Bronchial epithelial cell (primary cell): ENCODE results near the gene FN3K. TPM values are rescaled to one million over a fixed set of nuclear protein-coding genes. Genes with fewer than 3 reads are reported as not detected.

ENCODE experiments used
- DNase-seq: peaks from one replicate; pipeline ENCODE4 v3.0.0-alpha.2; 2010; ENCODE audit warnings: low read depth
- FAIRE-seq: peaks from 2 replicates; lab custom pipeline; 2011; peaks lifted over from hg19 to GRCh38; lab: Jason Lieb, UNC
- H3K27me3 ChIP-seq: 2 replicates; pipeline ENCODE4 v1.5.1; 2011; ENCODE audit warnings: low read length; ENCODE audit not compliant: control insufficient read depth, insufficient read depth
- H3K36me3 ChIP-seq: 2 replicates; pipeline ENCODE4 v1.5.1; 2011; ENCODE audit warnings: low read length; ENCODE audit not compliant: control insufficient read depth, insufficient read depth
- H3K4me3 ChIP-seq: 2 replicates; pipeline ENCODE4 v1.5.1; 2011; ENCODE audit warnings: mild to moderate bottlenecking, low read depth, low read length, control low read depth
- CTCF ChIP-seq: IDR thresholded peaks from 2 replicates; pipeline ENCODE4 v1.5.1; 2011; ENCODE audit warnings: mild to moderate bottlenecking, moderate library complexity, low read length, control low read depth, inconsistent platforms; ENCODE audit not compliant: insufficient read depth, severe bottlenecking
- total RNA-seq: library from RNA; depleted of rRNA; stranded (reverse); fragments of >200 nt; gene quantifications from 2 replicates; pipeline ENCODE4 v1.2.1, GENCODE V29; 2014

The FN3K gene
- total RNA-seq, 1 donor from 2014 or later: 3.7 TPM

- Histone ChIP-seq H3K27me3 (no peaks in the 10 kb centered on the region), H3K36me3 (peaks cover 3% of the 10 kb centered on the region), H3K4me3 (no peak overlapping the region)
- peak; percentile 7 for DNase-seq
- TF ChIP-seq CTCF: peak; percentile 11
- no peak for FAIRE-seq
These were observed 51.0 kb downstream of the FN3K start for GRCh38 chr17:82786427-82786826.

GRCh38 chr17:82787081-82787848 lies 51.9 kb downstream of the FN3K start:
- TF ChIP-seq CTCF: no peak
- H3K36me3 ChIP-seq: peaks cover 3% of the 10 kb centered on the region
- no peaks in the 10 kb centered on the region for H3K27me3 ChIP-seq
- no peak overlapping the region for H3K4me3 ChIP-seq
- DNase-seq (peak; percentile 93), FAIRE-seq (peak; percentile 76)

DNA sequence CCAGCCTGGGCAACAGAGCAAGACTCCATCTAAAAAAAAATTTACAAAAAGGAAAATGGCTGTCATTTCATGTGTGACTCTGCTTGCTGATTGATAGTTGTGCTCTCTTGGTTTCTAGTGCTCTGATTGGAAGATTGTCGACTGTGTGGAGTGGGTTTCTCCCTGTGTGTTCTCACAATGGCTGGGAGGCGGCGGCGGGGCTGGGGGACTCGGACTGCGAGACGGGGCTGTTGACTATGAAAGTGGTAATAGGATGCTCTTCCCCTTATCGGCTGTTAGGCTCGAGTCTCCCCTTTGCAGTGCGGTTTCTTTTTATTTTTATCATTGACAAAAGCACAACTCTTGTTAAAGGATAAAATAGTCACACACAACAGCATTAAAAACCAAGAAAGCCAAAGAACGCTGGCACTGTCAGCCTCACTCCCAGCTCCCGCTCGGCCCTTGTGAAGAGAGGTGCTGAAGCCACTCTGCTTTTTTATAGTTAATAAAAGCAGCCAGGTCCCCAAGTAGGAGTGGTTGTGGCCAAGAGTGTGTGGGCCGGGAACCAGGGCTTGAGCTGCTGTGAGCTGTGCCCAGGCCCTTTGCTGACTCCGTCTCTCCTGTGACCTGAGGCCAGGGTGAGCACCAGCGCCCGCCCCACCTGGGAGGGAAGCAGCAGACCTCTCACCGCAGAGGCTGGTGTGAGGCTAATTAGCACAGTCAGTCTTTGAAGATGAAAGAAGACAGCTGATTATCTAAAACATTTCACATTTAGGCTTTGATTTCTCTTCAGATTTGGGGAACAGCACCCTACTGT lies 53.0 kb downstream of the FN3K start:
- no peak for FAIRE-seq

GRCh38 chr17:82789051-82789592 lies 53.7 kb downstream of the FN3K start:
- DNase-seq: no peak
- H3K36me3 ChIP-seq: peaks cover 2% of the 10 kb centered on the region
- no peaks in the 10 kb centered on the region for H3K27me3 ChIP-seq
- H3K4me3 ChIP-seq: no peak overlapping the region
- no peak for TF ChIP-seq CTCF
- FAIRE-seq: no peak

More for the DNA sequence above, 53.0 kb downstream of the FN3K start:
- Histone ChIP-seq H3K4me3 (no peak overlapping the region), H3K27me3 (no peaks in the 10 kb centered on the region), H3K36me3 (peaks cover 2% of the 10 kb centered on the region)
- DNase-seq: no peak
- no peak for TF ChIP-seq CTCF

GRCh38 chr17:82789806-82790205 lies 54.4 kb downstream of the FN3K start:
- Histone ChIP-seq H3K27me3 (no peaks in the 10 kb centered on the region), H3K4me3 (no peak overlapping the region), H3K36me3 (peaks cover 2% of the 10 kb centered on the region)
- FAIRE-seq (no peak), DNase-seq (no peak)
- TF ChIP-seq CTCF: no peak
